Fibroblast of lung (primary cell): ENCODE data around the gene KREMEN1. TPM values are rescaled to one million over a fixed set of nuclear protein-coding genes. Genes with fewer than 3 reads are reported as not detected.
"Not testable (repeated sequence)": the region's sequence is repeated elsewhere in the genome, so short reads cannot be mapped to it uniquely, and the experiment has no call there.

Source experiments
- DNase-seq, 2 donors: peaks; one replicate each; pipeline versions ENCODE4 v3.0.0 to v3.0.0-alpha.2; 2010; ENCODE audit warnings: low read depth in 2 of 2
- H2AFZ ChIP-seq: 2 replicates; pipeline ENCODE4 v1.5.1; 2012; ENCODE audit warnings: low read length, control low read depth, inconsistent platforms
- H3K27ac ChIP-seq: 2 replicates; pipeline ENCODE4 v1.5.1; 2011; ENCODE audit warnings: low read length, control low read depth; ENCODE audit not compliant: insufficient read depth
- H3K27me3 ChIP-seq: 2 replicates; pipeline ENCODE4 v1.5.1; 2011; ENCODE audit warnings: mild to moderate bottlenecking, low read length; ENCODE audit not compliant: control insufficient read depth, insufficient read depth
- H3K36me3 ChIP-seq: 2 replicates; pipeline ENCODE4 v1.5.1; 2011; ENCODE audit warnings: low read length; ENCODE audit not compliant: control insufficient read depth, insufficient read depth
- H3K4me1 ChIP-seq: 2 replicates; pipeline ENCODE4 v1.5.1; 2011; ENCODE audit warnings: low read length; ENCODE audit not compliant: control insufficient read depth, insufficient read depth; ENCODE audit errors: extremely low read depth
- H3K4me2 ChIP-seq: 2 replicates; pipeline ENCODE4 v1.5.1; 2011; ENCODE audit warnings: low read length, control low read depth; ENCODE audit not compliant: insufficient read depth; ENCODE audit errors: extremely low read depth
- H3K4me3 ChIP-seq, 4 experiments: fragments of 200-600 bp in 1 of 4; sonication (generic) in 1 of 4; replicated peaks in 1 of 4; 2 replicates each; pipeline ENCODE4 v1.5.1; 2011 to 2016; ENCODE audit warnings: low read length in 4 of 4, low read depth in 3 of 4, mild to moderate bottlenecking in 3 of 4, control low read depth in 2 of 4, inconsistent platforms in 1 of 4, mixed read lengths in 1 of 4; ENCODE audit not compliant: insufficient read depth in 1 of 4; ENCODE audit errors: control extremely low read depth in 1 of 4
- H3K79me2 ChIP-seq: 2 replicates; pipeline ENCODE4 v1.5.1; 2012; ENCODE audit warnings: mild to moderate bottlenecking, low read length, inconsistent platforms; ENCODE audit not compliant: control insufficient read depth, insufficient read depth
- H3K9ac ChIP-seq: 2 replicates; pipeline ENCODE4 v1.5.1; 2011; ENCODE audit warnings: mild to moderate bottlenecking, low read length, control low read depth; ENCODE audit not compliant: insufficient read depth
- H3K9me3 ChIP-seq: 2 replicates; pipeline ENCODE4 v1.5.1; 2012; ENCODE audit warnings: low read depth, low read length; ENCODE audit not compliant: control insufficient read depth, insufficient read depth
- H4K20me1 ChIP-seq: 2 replicates; pipeline ENCODE4 v1.5.1; 2011; ENCODE audit warnings: low read length; ENCODE audit not compliant: control insufficient read depth, insufficient read depth; ENCODE audit errors: extremely low read depth
- CTCF ChIP-seq, 2 donors: IDR thresholded peaks in 1 of 2; conservative IDR thresholded peaks in 1 of 2; 1 replicate in 1 of 2; 2 replicates in 1 of 2; pipeline ENCODE4 v1.5.1; 2011 to 2012; ENCODE audit warnings: low read length in 2 of 2, control low read depth in 1 of 2, inconsistent platforms in 1 of 2, low read depth in 1 of 2, mild to moderate bottlenecking in 1 of 2
- EZH2 ChIP-seq: IDR thresholded peaks from 2 replicates; pipeline ENCODE4 v1.5.1; 2012; ENCODE audit warnings: low read length, control low read depth, mild to moderate bottlenecking; ENCODE audit errors: missing control alignments
- polyA plus RNA-seq, 2 donors: library from polyadenylated mRNA; depleted of rRNA in 1 of 2; stranded (reverse) in 1 of 2; unstranded in 1 of 2; fragments of >200 nt; gene quantifications; 2 replicates each; pipeline ENCODE4 v1.2.1, GENCODE V29; 2011 to 2012; ENCODE audit warnings: missing spikeins in 1 of 2
- total RNA-seq: library from RNA; depleted of rRNA; stranded (reverse); fragments of >200 nt; gene quantifications from 2 replicates; pipeline ENCODE4 v1.2.1, GENCODE V29; 2014

Gene KREMEN1
- total and polyA plus RNA-seq, 2 donors (not counting 1 experiment from before 2014, with no cell fraction given), result 7.0 to 12.9 TPM

- H3K4me3 ChIP-seq, result no peak overlapping the region
- peaks cover 3% of the 10 kb centered on the region for H3K4me1 ChIP-seq
- H3K9ac ChIP-seq, result no peak overlapping the region
- no peak for TF ChIP-seq CTCF (conservative IDR thresholded peaks at IDR 0.05 in 1 of 2, IDR thresholded peaks at IDR 0.05 in 1 of 2; ENCODE audit: low read depth in 1 of 2, low read length in 2 of 2)
- TF ChIP-seq EZH2, result no peak
- H3K36me3 ChIP-seq, result no peaks in the 10 kb centered on the region
- H2AFZ ChIP-seq, result no peak overlapping the region
- no peaks in the 10 kb centered on the region for H3K27me3 ChIP-seq
- H3K79me2 ChIP-seq, result no peaks in the 10 kb centered on the region
- H4K20me1 ChIP-seq, result no peaks in the 10 kb centered on the region
- no peak for DNase-seq
- H3K27ac ChIP-seq, result no peak overlapping the region
- no peak overlapping the region for H3K4me2 ChIP-seq
- H3K9me3 ChIP-seq, result no peaks in the 10 kb centered on the region
Observed at GRCh38 chr22:29082826-29083545, 10.2 kb downstream of the KREMEN1 start.

- H2AFZ ChIP-seq, H3K36me3 ChIP-seq, H4K20me1 ChIP-seq, H3K27me3 ChIP-seq, H3K27ac ChIP-seq, H3K9ac ChIP-seq, H3K4me2 ChIP-seq, H3K4me3 ChIP-seq, H3K9me3 ChIP-seq, DNase-seq, H3K4me1 ChIP-seq, H3K79me2 ChIP-seq: not testable (repeated sequence)
Observed at GRCh38 chr22:29083576-29083932, 10.7 kb downstream of the KREMEN1 start.

GRCh38 chr22:29083933-29084591 lies 11.2 kb downstream of the KREMEN1 start:
- Histone ChIP-seq H3K4me1 (peaks cover 3% of the 10 kb centered on the region), H3K36me3 (no peaks in the 10 kb centered on the region), H3K27me3 (no peaks in the 10 kb centered on the region), H3K4me3 (no peak overlapping the region), H3K9me3 (no peaks in the 10 kb centered on the region), H3K4me2 (no peak overlapping the region), H4K20me1 (no peaks in the 10 kb centered on the region), H2AFZ (no peak overlapping the region), H3K27ac (peak overlapping the region; percentile 37), H3K9ac (no peak overlapping the region), H3K79me2 (no peaks in the 10 kb centered on the region)
- peak in 1 of 2 donors; percentile 48 for DNase-seq
- TF ChIP-seq CTCF (conservative IDR thresholded peaks at IDR 0.05 in 1 of 2, IDR thresholded peaks at IDR 0.05 in 1 of 2; ENCODE audit: low read depth in 1 of 2, low read length in 2 of 2), result no peak
- no peak for TF ChIP-seq EZH2
